Epithelial cell of proximal tubule (primary cell): ENCODE results near the gene MMP7. TPM values are rescaled to one million over a fixed set of nuclear protein-coding genes. Genes with fewer than 3 reads are reported as not detected.

Experiments
- DNase-seq: peaks from one replicate; pipeline ENCODE4 v3.0.0-alpha.2; 2011; ENCODE audit warnings: low read depth
- H3K4me3 ChIP-seq: 2 replicates; pipeline ENCODE4 v1.5.1; 2011; ENCODE audit warnings: low read depth, mild to moderate bottlenecking, low read length
- total RNA-seq: library from RNA; depleted of rRNA; stranded (reverse); fragments of >200 nt; gene quantifications from 2 replicates; pipeline ENCODE4 v1.2.3, GENCODE V29; 2015
- TF ChIP-seq, protein P1 (sequence below): conservative IDR thresholded peaks from 2 replicates; pipeline ENCODE4 v1.5.1; 2012; ENCODE audit warnings: low read depth, mild to moderate bottlenecking, low read length

The MMP7 gene
- total RNA-seq, 1 donor from 2014 or later = 321 TPM

DNA sequence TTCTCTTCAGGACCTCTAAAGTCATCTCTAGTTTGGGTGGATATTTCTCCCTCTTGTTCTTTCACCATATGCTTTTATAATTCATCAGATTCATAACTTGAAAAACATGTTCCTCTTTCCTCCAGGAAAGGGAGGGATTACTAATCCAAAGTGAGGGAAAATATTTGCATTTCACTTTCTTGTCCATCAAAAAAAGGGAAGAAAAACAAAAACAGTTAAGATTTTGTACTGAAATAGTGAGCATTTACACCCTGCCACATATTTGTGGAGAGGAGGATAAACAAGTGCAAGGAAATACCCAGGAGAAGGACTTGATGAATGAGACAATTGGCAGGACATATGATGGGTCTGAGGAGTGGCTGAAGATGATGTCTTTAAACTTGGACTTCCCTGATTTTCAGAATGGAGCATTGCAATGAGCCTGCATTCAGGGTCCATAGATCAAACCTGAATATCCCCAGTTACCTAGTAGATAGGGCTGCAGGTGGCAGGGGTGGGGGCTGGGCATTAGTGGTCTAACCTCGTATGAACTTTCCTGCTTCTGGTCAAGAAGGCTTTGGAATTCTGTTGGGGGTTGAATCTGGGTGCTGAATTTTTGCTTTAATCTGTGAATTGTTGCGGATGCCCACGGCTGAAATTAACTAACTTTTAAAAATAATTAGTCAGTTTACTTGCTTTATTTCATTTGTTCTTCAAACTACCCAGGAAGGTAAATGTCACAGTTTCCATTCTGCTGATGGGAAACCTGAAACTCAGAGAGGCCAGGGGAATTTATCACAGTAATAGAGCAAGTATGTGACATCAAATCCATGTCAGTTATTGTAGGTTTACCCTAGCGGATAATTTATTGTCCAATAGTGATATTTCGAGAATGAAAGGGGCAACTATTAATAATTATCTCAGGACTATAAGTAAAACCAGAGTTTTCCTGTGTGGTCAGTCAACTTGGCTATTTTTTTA is 41.1 kb downstream of the MMP7 start:
- TF ChIP-seq, protein P1, sequence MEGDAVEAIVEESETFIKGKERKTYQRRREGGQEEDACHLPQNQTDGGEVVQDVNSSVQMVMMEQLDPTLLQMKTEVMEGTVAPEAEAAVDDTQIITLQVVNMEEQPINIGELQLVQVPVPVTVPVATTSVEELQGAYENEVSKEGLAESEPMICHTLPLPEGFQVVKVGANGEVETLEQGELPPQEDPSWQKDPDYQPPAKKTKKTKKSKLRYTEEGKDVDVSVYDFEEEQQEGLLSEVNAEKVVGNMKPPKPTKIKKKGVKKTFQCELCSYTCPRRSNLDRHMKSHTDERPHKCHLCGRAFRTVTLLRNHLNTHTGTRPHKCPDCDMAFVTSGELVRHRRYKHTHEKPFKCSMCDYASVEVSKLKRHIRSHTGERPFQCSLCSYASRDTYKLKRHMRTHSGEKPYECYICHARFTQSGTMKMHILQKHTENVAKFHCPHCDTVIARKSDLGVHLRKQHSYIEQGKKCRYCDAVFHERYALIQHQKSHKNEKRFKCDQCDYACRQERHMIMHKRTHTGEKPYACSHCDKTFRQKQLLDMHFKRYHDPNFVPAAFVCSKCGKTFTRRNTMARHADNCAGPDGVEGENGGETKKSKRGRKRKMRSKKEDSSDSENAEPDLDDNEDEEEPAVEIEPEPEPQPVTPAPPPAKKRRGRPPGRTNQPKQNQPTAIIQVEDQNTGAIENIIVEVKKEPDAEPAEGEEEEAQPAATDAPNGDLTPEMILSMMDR = no peak
- no peak overlapping the region for H3K4me3 ChIP-seq
- DNase-seq = no peak

DNA sequence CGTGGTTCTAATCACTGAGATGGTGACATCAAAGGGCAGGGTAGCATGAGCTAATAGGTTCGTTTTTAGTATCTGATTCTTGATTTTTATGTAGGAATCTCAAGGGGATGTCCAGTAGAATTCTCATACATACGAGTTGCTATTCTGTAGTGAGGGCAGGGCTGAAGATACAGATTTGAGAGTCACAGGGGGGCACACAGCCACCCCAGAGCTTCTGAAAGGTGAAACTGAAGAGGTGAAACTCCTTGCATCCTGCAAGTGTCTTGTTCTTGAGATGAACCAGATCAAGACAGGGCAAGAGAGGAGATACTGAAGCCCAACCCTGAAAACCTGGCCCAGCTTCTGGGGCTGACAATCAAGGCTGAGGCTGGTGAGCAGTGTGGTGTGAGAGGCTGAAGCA is 42.3 kb downstream of the MMP7 start:
- no peak overlapping the region for H3K4me3 ChIP-seq
- DNase-seq = no peak
- TF ChIP-seq, protein P1 = no peak

DNA sequence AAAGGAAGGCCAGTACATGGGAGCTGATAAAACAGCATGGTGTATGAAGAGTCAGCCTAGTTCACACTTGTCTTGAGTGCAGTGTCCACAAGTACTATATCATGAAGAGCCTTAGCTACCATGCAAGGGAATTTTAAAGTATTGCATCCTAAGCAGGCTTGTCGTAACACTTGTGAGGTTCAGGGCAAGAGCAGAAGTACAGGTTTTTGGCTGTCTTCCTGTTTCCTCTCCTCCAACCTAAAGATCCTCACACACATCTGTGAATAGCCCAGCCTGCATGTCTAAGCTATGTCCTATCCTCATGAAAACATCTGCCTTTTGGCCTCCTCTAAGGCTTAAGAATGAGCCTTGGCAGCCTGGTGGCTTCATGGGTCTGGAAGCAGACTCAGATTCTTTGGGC is 43.3 kb downstream of the MMP7 start:
- TF ChIP-seq, protein P1 = no peak
- no peak for DNase-seq
- H3K4me3 ChIP-seq = no peak overlapping the region

DNA sequence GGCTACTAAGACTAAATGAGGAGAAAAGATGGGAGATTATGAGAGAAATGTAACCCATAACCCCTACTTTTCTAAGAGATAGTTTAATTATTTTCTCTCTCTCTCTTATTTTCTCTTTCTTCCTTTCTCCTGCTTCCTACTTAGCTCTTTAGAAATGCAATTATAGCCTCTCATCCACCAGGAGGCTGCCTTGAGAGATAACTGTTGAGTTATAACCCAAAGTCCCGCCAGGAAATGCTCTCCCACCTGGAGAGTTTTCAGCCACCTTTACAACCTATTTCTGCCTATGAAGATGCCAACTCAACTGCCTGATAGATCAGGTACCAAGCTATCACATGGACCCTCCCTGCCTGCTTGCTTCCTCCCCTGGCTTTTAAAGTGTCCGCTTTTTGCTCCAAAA is 44.0 kb downstream of the MMP7 start:
- TF ChIP-seq, protein P1 = no peak
- no peak for DNase-seq
- no peak overlapping the region for H3K4me3 ChIP-seq

DNA sequence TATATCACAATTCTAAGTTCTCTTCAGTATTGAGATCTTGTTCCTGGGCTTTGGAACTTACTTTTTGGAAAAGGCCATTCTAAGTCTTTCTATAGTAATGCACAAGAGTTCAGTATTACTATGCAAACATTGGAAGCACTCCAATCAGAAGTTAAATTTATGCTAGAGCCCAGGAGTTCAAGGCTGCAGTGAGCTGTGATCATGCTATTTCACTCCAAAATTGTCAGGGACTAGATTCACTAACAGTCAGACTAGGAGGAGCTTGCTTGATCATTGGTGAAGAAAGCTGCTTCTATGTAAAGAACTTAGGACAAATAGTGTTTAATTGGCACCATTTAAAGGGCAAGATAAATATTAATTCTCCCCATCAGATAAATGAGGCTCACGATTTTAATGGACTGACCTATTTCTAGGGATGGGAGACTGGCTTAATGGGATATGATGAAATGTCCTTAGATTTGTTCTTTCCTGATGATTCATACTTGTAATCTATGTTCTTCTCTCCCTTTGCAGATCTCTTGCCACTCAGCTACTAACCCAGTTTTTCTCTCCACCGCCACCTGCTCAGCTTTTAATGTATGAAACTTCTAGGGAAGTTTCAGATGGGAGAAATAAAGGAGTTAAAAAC is 45.3 kb downstream of the MMP7 start:
- no peak overlapping the region for H3K4me3 ChIP-seq
- TF ChIP-seq, protein P1 = no peak
- no peak for DNase-seq

DNA sequence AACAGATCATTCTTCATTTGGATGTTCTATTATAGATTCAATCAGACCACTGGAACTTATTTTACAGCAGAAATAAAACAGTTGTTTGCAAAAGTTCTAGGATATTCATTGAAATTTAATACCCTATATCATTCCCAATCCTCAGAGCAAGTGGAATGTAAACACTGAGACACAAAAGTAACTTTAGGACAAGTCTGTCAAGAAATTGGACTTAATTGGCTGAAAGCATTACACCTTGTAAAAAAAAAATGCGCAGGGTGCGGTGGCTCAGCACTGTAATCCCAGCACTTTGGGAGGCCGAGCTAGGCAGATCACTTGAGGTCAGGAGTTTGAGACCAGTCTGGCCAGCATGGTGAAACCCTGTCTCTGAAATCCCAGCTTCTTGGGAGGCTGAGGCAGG is 48.1 kb downstream of the MMP7 start:
- no peak overlapping the region for H3K4me3 ChIP-seq
- TF ChIP-seq, protein P1 = no peak
- DNase-seq = no peak
